ENCODE data around the gene ZCCHC8.

DNA sequence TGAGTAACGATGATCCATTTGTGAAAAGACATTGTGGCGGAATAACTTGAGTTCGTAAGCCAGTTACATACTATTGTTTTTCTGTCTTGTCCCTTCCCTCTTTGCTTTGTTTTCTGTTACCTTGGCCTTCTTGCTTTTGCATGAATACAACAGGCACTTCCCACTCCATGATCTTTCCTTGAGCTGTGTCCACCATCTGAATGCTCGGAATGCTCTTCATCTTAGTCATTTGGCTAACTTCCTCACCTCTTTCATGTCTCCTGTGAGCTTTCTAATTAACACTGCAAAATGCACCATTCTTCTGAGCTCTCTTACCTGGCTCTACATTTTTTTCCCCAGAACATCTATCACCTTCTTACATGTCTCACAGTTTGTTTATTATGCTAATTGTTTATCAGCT is 36.3 kb upstream of the ZCCHC8 start:
- TF ChIP-seq L3MBTL2 (conservative IDR thresholded peaks at IDR 0.05) (no peak), LEF1 (IDR thresholded peaks at IDR 0.05; ENCODE audit: borderline replicate concordance) (no peak), SUZ12 (IDR thresholded peaks at IDR 0.05) (no peak), FOXM1 (IDR thresholded peaks at IDR 0.05; ENCODE audit: borderline replicate concordance) (no peak), TARDBP (IDR thresholded peaks at IDR 0.05) (no peak), NFRKB (IDR thresholded peaks at IDR 0.05) (no peak), ZNF384 (IDR thresholded peaks at IDR 0.05) (no peak), ELF4 (IDR thresholded peaks at IDR 0.05) (no peak), HDGF (IDR thresholded peaks at IDR 0.05; ENCODE audit: borderline replicate concordance) (no peak), ARNT (IDR thresholded peaks at IDR 0.05) (no peak), BHLHE40 (IDR thresholded peaks at IDR 0.05; ENCODE audit: borderline replicate concordance) (no peak)

Measured in HEK293T (cell line).